Measurements from ENCODE around the gene MAFG. TPM values are rescaled to one million over a fixed set of nuclear protein-coding genes. Genes with fewer than 3 reads are reported as not detected.

MAFG gene
- total RNA-seq, 2 experiments from 2014 or later, result 15.8 to 20.2 TPM

DNA sequence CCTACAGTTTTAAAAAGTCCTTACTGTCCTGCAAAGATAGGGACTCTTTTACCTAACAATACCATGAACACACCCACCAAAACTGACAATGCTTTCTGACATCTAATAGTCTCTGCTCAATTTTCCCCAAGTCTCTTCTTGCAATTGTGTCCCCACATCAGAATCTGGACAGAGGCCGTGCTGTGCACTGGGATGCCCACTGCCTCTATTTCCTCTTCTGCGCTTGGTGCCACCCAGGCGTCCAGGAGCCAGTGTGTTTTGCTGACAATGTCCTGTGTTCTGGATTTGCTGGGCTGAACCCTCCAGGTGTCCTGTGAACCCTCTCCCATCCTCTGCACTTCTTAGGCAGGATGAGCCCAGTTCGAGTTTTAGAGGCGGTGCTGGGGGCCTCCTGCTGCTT lies 50.0 kb downstream of the MAFG start:
- Mint-ChIP-seq H3K27me3 (no peaks in the 10 kb centered on the region), H3K4me3 (no peak overlapping the region), H3K27ac (no peak overlapping the region), H3K9me3 (no peaks in the 10 kb centered on the region), H3K4me1 (peaks cover 17% of the 10 kb centered on the region), H3K36me3 (ENCODE audit: low read depth) (peaks cover 35% of the 10 kb centered on the region)
- ChIA-PET CTCF (no interaction called here), POLR2A (no interaction called here)
- no peak for DNase-seq

GRCh38 chr17:81871387-81872230 lies 55.9 kb downstream of the MAFG start:
- DNase-seq, result peak; percentile 95
- Mint-ChIP-seq H3K9me3 (no peaks in the 10 kb centered on the region), H3K27me3 (no peaks in the 10 kb centered on the region), H3K4me1 (peaks cover 43% of the 10 kb centered on the region), H3K36me3 (ENCODE audit: low read depth) (peaks cover 25% of the 10 kb centered on the region), H3K27ac (peak overlapping the region; percentile 97), H3K4me3 (peak overlapping the region; percentile 86)
- ChIA-PET POLR2A (no interaction called here), CTCF (interaction anchor here (0.5 to 2.7 kb wide), 3 partner anchors 10 to 203 kb away, joined by 3 to 11 read pairs (median 6); partner anchors contain the start of gene P4HB)

GRCh38 chr17:81870981-81871386 lies 56.6 kb downstream of the MAFG start, which contains the start of gene ARHGDIA:
ARHGDIA (minus strand) TSS chr17:81871337; CDS start chr17:81869930, 1,407 bp downstream.
- Mint-ChIP-seq H3K36me3 (ENCODE audit: low read depth) (peaks cover 25% of the 10 kb centered on the region), H3K4me1 (peaks cover 43% of the 10 kb centered on the region)
- no peak for DNase-seq

DNA sequence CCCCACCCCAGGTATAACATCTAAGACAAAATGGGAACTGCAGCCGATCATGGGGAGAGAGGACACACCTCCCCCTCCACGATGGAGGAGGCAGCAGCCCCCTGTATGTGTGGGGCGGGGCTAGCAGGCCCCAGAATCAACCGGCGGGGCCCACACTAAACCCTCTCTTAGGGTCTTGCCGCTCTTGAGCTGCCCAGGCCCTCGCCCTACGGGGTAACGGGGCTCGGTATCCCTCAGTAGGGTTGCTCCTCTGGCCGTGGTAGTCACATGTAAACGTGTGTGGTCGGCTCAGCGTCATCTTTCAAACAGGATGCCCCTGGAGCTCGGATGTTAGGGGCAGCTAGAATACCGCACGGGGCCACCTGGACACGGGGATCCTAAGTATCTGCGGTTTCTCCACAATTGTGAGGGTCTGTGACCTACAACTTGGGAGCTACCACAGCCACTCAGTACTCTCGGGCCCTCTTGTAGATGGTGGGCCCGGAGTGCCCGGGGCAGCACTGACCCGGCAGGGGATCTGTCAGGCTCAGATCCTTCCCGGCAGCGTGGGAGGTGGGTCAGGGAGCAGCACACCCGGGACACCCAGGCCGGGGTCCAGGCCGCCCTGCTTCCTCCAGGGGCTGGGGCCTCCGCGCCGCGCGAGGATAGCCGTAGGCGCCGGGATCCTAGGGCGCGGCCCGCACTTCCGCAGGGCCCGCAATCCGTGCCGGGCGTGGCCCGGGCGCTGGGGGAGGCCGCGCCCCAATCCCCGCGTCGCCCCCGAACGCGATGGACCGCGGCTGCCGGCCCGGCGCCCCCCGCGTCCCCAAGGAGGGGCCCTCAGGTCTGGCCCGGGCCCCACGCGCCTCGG lies 57.2 kb downstream of the MAFG start:
- peak overlapping the region; percentile 95 for H3K27ac Mint-ChIP-seq
- peak; percentile 47 for DNase-seq
- peaks cover 48% of the 10 kb centered on the region for H3K4me1 Mint-ChIP-seq
- H3K9me3 Mint-ChIP-seq, result no peaks in the 10 kb centered on the region
- H3K27me3 Mint-ChIP-seq, result no peaks in the 10 kb centered on the region
- peaks cover 25% of the 10 kb centered on the region for H3K36me3 Mint-ChIP-seq (ENCODE audit: low read depth)
- ChIA-PET POLR2A (no interaction called here), CTCF (interaction anchor here (0.8 to 2.7 kb wide), 8 partner anchors 9 to 352 kb away, joined by 3 to 11 read pairs (median 5); partner anchors contain the start of genes MAFG, MCRIP1, P4HB and PPP1R27)
- H3K4me3 Mint-ChIP-seq, result peak overlapping the region; percentile 90

More at GRCh38 chr17:81870981-81871386, 56.6 kb downstream of the MAFG start, which contains the start of gene ARHGDIA:
- no peaks in the 10 kb centered on the region for H3K9me3 Mint-ChIP-seq
- ChIA-PET CTCF (interaction anchor here (2.7 kb wide), 1 partner anchor 10 kb away, joined by 11 read pairs; the partner anchor contains the start of gene P4HB), POLR2A (no interaction called here)
- H3K4me3 Mint-ChIP-seq, result peak within 1 kb of the TSS; percentile 90
- peak within 1 kb of the TSS; percentile 97 for H3K27ac Mint-ChIP-seq
- H3K27me3 Mint-ChIP-seq, result no peaks in the 10 kb centered on the region

DNA sequence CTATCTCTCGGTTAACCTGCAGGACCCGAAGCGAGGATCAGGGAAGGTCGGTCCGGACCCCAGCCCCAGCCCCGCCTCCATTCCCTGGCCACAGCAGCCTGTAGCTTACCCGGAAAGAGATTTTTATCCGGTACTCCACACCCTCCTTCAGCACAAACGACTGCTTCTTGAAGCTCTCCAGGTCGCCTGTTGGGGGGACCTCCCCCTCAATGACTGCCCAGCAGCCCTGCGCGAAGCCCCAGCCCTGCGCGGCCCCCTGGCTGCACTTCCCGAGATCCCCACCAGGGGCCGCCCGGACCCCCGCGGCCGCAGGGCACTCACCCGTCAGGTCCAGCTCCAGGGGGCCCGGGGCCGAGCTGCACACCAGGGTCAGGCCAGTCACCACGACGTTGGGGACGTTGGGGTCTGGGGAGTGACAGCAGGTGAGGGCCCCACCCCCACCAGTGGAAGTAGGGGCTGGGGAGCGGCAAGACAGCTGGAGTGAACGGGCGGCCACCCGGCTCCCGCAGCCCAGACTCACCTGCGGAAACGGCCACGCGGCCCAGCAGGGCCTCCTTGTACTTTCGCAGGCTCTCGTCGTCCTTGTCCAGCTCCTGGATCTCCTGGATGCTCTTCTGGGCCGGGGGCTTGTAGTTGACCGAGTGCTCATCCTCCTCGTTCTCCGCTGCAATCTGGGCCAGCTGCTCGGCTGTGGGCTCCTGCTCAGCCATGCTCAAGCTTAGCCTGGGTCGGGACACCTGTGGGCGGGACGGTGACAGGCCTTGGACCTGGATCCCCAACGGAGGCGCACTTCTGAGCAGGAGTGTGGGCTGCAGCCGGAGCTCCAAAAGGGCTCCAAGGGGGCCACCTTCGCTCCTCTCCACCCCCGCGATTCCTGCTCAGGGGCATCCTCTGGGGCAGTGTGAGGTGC lies 58.1 kb downstream of the MAFG start:
- Mint-ChIP-seq H3K27me3 (no peaks in the 10 kb centered on the region), H3K36me3 (ENCODE audit: low read depth) (peaks cover 25% of the 10 kb centered on the region), H3K9me3 (no peaks in the 10 kb centered on the region), H3K4me1 (peaks cover 47% of the 10 kb centered on the region), H3K27ac (peak overlapping the region; percentile 95), H3K4me3 (peak overlapping the region; percentile 90)
- no peak for DNase-seq
- ChIA-PET CTCF (interaction anchor here (0.8 to 2.7 kb wide), 12 partner anchors 8 to 351 kb away, joined by 3 to 11 read pairs (median 4); partner anchors contain the start of genes MAFG, MCRIP1, P4HB and PPP1R27), POLR2A (no interaction called here)

- Mint-ChIP-seq H3K4me3 (peak overlapping the region; percentile 90), H3K27me3 (no peaks in the 10 kb centered on the region), H3K36me3 (ENCODE audit: low read depth) (peaks cover 27% of the 10 kb centered on the region), H3K27ac (peak overlapping the region; percentile 78), H3K4me1 (peaks cover 44% of the 10 kb centered on the region), H3K9me3 (no peaks in the 10 kb centered on the region)
- no peak for DNase-seq
- CTCF ChIA-PET, result interaction anchor here (1.0 to 2.7 kb wide), 9 partner anchors 8 to 350 kb away, joined by 3 to 11 read pairs (median 5); partner anchors contain the start of genes MCRIP1, P4HB and PPP1R27
- POLR2A ChIA-PET, result no interaction called here
These were observed 58.8 kb downstream of the MAFG start for GRCh38 chr17:81868674-81869220.

Other genes with a start within 250 kb of the MAFG start
- gene ARL16, start 243.9 kb downstream of the MAFG start, total RNA-seq, result 10 to 100 TPM; 35.4 to 42.1 TPM
- 100 to 1,000 TPM; 121 to 128 TPM for gene HGS, start 243.7 kb downstream of the MAFG start, total RNA-seq
- gene MRPL12, start 224.4 kb downstream of the MAFG start, total RNA-seq, result 10 to 100 TPM; 52.7 to 62.3 TPM
- gene SLC25A10, start 215.5 kb downstream of the MAFG start, total RNA-seq, result 10 to 100 TPM; 29.2 to 32.4 TPM
- not detected for gene GCGR, start 123.6 kb downstream of the MAFG start, total RNA-seq
- 10 to 100 TPM; 45.7 to 47.8 TPM for gene MCRIP1, start 94.4 kb downstream of the MAFG start, total RNA-seq
- gene PPP1R27, start 92.7 kb downstream of the MAFG start, total RNA-seq, result not detected
- gene P4HB, start 67.2 kb downstream of the MAFG start, total RNA-seq, result 100 to 1,000 TPM; 420 to 499 TPM
- gene ARHGDIA, start 56.4 kb downstream of the MAFG start, total RNA-seq, result 100 to 1,000 TPM; 654 to 714 TPM
- 100 to 1,000 TPM; 197 to 221 TPM for gene ALYREF, start 36.1 kb downstream of the MAFG start, total RNA-seq
- 10 to 100 TPM; 83.2 to 96.8 TPM for gene ANAPC11, start 36.0 kb downstream of the MAFG start, total RNA-seq
- under 1 TPM; 0.48 to 0.69 TPM for gene NPB, start 25.5 kb downstream of the MAFG start, total RNA-seq
- gene PCYT2, start 16.3 kb downstream of the MAFG start, total RNA-seq, result 10 to 100 TPM; 37.6 to 39.0 TPM
- gene SIRT7, start 9.6 kb downstream of the MAFG start, total RNA-seq, result 10 to 100 TPM; 55.6 to 71.2 TPM
- gene PYCR1, start 9.6 kb upstream of the MAFG start, total RNA-seq, result 10 to 100 TPM; 22.8 to 26.9 TPM
- not detected for gene MYADML2, start 19.5 kb upstream of the MAFG start, total RNA-seq
- gene NOTUM, start 33.5 kb upstream of the MAFG start, total RNA-seq, result under 1 TPM; 0.23 to 0.55 TPM
- 10 to 100 TPM; 34.0 to 37.6 TPM for gene ASPSCR1, start 49.9 kb upstream of the MAFG start, total RNA-seq
- 10 to 100 TPM; 57.3 to 73.0 TPM for gene CENPX, start 95.1 kb upstream of the MAFG start, total RNA-seq
- gene LRRC45, start 95.6 kb upstream of the MAFG start, total RNA-seq, result 10 to 100 TPM; 54.5 to 68.4 TPM
- gene RAC3, start 103.9 kb upstream of the MAFG start, total RNA-seq, result 10 to 100 TPM; 12.2 to 13.7 TPM
- 100 to 1,000 TPM; 140 to 144 TPM for gene DCXR, start 110.0 kb upstream of the MAFG start, total RNA-seq
- gene RFNG, start 124.1 kb upstream of the MAFG start, total RNA-seq, result 10 to 100 TPM; 29.0 to 29.8 TPM
- gene GPS1, start 124.2 kb upstream of the MAFG start, total RNA-seq, result 10 to 100 TPM; 78.5 to 92.1 TPM
- gene DUS1L, start 138.1 kb upstream of the MAFG start, total RNA-seq, result 100 to 1,000 TPM; 113 to 127 TPM
- gene FASN, start 170.5 kb upstream of the MAFG start, total RNA-seq, result 100 to 1,000 TPM; 138 to 139 TPM